ENCODE results near the gene CENPT.

DNA sequence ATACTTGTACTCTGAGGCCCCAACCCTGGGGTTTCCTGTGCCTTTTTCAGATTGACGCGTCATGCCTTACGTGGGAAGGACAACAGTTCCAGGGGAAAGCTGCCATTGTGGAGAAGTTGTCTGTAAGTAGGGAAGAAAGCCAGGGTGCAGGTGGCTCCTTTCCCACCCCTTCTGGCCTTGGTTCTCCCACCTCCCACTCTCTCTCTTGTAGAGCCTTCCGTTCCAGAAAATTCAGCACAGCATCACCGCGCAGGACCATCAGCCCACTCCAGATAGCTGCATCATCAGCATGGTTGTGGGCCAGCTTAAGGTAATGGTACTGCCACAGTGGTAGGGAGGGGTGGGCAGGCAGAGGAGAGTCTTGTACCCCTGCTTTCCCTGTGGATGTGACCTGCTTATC, 20.8 kb upstream of the CENPT start:
- TF ChIP-seq EZH2 (IDR thresholded peaks at IDR 0.05; ENCODE audit: low read length, missing control alignments): no peak
- TF ChIP-seq, protein P1, sequence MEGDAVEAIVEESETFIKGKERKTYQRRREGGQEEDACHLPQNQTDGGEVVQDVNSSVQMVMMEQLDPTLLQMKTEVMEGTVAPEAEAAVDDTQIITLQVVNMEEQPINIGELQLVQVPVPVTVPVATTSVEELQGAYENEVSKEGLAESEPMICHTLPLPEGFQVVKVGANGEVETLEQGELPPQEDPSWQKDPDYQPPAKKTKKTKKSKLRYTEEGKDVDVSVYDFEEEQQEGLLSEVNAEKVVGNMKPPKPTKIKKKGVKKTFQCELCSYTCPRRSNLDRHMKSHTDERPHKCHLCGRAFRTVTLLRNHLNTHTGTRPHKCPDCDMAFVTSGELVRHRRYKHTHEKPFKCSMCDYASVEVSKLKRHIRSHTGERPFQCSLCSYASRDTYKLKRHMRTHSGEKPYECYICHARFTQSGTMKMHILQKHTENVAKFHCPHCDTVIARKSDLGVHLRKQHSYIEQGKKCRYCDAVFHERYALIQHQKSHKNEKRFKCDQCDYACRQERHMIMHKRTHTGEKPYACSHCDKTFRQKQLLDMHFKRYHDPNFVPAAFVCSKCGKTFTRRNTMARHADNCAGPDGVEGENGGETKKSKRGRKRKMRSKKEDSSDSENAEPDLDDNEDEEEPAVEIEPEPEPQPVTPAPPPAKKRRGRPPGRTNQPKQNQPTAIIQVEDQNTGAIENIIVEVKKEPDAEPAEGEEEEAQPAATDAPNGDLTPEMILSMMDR (conservative IDR thresholded peaks at IDR 0.05 in 1 of 2, IDR thresholded peaks at IDR 0.05 in 1 of 2; ENCODE audit: low read depth in 1 of 2, low read length in 2 of 2): no peak
